HEK293 (cell line): ENCODE results near the gene STN1.

Source experiments
- CTCF ChIA-PET: fragments of 350-600 bp; formaldehyde crosslinking; extraction: SDS; loops from one replicate; lab custom pipeline; 2021; ENCODE audit warnings: antibody characterized with exemption; lab: Yijun Ruan, JAX
- POLR2A ChIA-PET: fragments of 300-600 bp; formaldehyde crosslinking; extraction: SDS; loops from one replicate; lab custom pipeline; 2020; ENCODE audit warnings: antibody characterized with exemption, inconsistent platforms; lab: Yijun Ruan, JAX
- H3K27ac ChIP-seq: fragments of 200-500 bp; sonication (Bioruptor generic); 2 replicates; pipeline ENCODE4 v1.5.1; 2014; ENCODE audit warnings: low read depth, low read length, control low read depth, inconsistent platforms; ENCODE audit errors: extremely low read depth
- H3K36me3 ChIP-seq, 2 experiments: fragments of 200-500 bp in 1 of 2; sonication (Bioruptor generic) in 1 of 2; 1 replicate in 1 of 2; 2 replicates in 1 of 2; pipeline ENCODE4 v1.5.1; 2014 to 2017; ENCODE audit warnings: inconsistent platforms in 2 of 2, low read length in 2 of 2; ENCODE audit not compliant: control insufficient read depth in 2 of 2, insufficient read depth in 1 of 2
- H3K4me1 ChIP-seq: fragments of 200-500 bp; sonication (Bioruptor generic); 2 replicates; pipeline ENCODE4 v1.5.1; 2014; ENCODE audit warnings: mild to moderate bottlenecking, low read length, inconsistent platforms; ENCODE audit not compliant: control insufficient read depth, insufficient read depth
- H3K4me3 ChIP-seq: 2 replicates; pipeline ENCODE4 v1.5.1; 2011; ENCODE audit warnings: low read depth, mild to moderate bottlenecking, control low read depth, low read length, moderate library complexity
- H3K9me3 ChIP-seq: fragments of 200-500 bp; sonication (Bioruptor generic); 2 replicates; pipeline ENCODE4 v1.5.1; 2014; ENCODE audit warnings: low read depth, low read length, inconsistent platforms; ENCODE audit not compliant: control insufficient read depth, insufficient read depth
- FEZF1 ChIP-seq: fragments of 450-650 bp; formaldehyde crosslinking; IDR thresholded peaks from 2 replicates; pipeline ENCODE4 v1.5.1; 2016; ENCODE audit warnings: missing biosample characterization, missing genetic modification characterization
- RBAK ChIP-seq: fragments of 450-650 bp; formaldehyde crosslinking; IDR thresholded peaks from 2 replicates; pipeline ENCODE4 v1.5.1; 2016; ENCODE audit warnings: missing biosample characterization, missing genetic modification characterization
- ZBTB17 ChIP-seq: fragments of 450-650 bp; formaldehyde crosslinking; IDR thresholded peaks from 2 replicates; pipeline ENCODE4 v1.5.1; 2016; ENCODE audit warnings: missing biosample characterization, missing genetic modification characterization
- ZEB2 ChIP-seq: fragments of 450-650 bp; formaldehyde crosslinking; IDR thresholded peaks from 2 replicates; pipeline ENCODE4 v1.5.1; 2016; ENCODE audit warnings: missing biosample characterization, missing genetic modification characterization
- ZFHX2 ChIP-seq: fragments of 450-650 bp; formaldehyde crosslinking; conservative IDR thresholded peaks from 2 replicates; pipeline ENCODE4 v1.5.1; 2016; ENCODE audit warnings: missing biosample characterization, missing genetic modification characterization
- ZFP37 ChIP-seq: fragments of 450-650 bp; formaldehyde crosslinking; IDR thresholded peaks from 2 replicates; pipeline ENCODE4 v1.5.1; 2016; ENCODE audit warnings: missing biosample characterization, missing genetic modification characterization
- ZIC2 ChIP-seq: fragments of 450-650 bp; formaldehyde crosslinking; IDR thresholded peaks from 2 replicates; pipeline ENCODE4 v1.5.1; 2016; ENCODE audit warnings: missing biosample characterization, missing genetic modification characterization
- ZNF146 ChIP-seq: fragments of 450-650 bp; formaldehyde crosslinking; IDR thresholded peaks from 2 replicates; pipeline ENCODE4 v1.5.1; 2016; ENCODE audit warnings: missing biosample characterization, missing genetic modification characterization
- ZNF148 ChIP-seq: fragments of 450-650 bp; formaldehyde crosslinking; IDR thresholded peaks from 2 replicates; pipeline ENCODE4 v1.5.0; 2017; ENCODE audit warnings: missing biosample characterization, missing genetic modification characterization, borderline replicate concordance
- ZNF174 ChIP-seq: fragments of 450-650 bp; formaldehyde crosslinking; IDR thresholded peaks from 2 replicates; pipeline ENCODE4 v1.5.0; 2017; ENCODE audit warnings: missing biosample characterization, mild to moderate bottlenecking, missing genetic modification characterization
- ZNF221 ChIP-seq: fragments of 450-650 bp; formaldehyde crosslinking; IDR thresholded peaks from 2 replicates; pipeline ENCODE4 v1.5.1; 2017; ENCODE audit warnings: missing biosample characterization, missing genetic modification characterization, borderline replicate concordance
- ZNF26 ChIP-seq: fragments of 450-650 bp; formaldehyde crosslinking; IDR thresholded peaks from 2 replicates; pipeline ENCODE4 v1.5.1; 2016; ENCODE audit warnings: missing biosample characterization, missing genetic modification characterization
- ZNF280C ChIP-seq: fragments of 450-650 bp; formaldehyde crosslinking; IDR thresholded peaks from 2 replicates; pipeline ENCODE4 v1.5.1; 2016; ENCODE audit warnings: missing biosample characterization, missing genetic modification characterization
- ZNF362 ChIP-seq: fragments of 450-650 bp; formaldehyde crosslinking; IDR thresholded peaks from 2 replicates; pipeline ENCODE4 v1.5.1; 2016; ENCODE audit warnings: missing biosample characterization, missing genetic modification characterization
- ZNF391 ChIP-seq: fragments of 450-650 bp; formaldehyde crosslinking; IDR thresholded peaks from 2 replicates; pipeline ENCODE4 v1.5.1; 2016; ENCODE audit warnings: low read depth, missing biosample characterization, missing genetic modification characterization, borderline replicate concordance
- ZNF548 ChIP-seq: fragments of 450-650 bp; formaldehyde crosslinking; IDR thresholded peaks from 2 replicates; pipeline ENCODE4 v1.5.1; 2016; ENCODE audit warnings: missing biosample characterization, missing genetic modification characterization
- ZNF580 ChIP-seq: fragments of 450-650 bp; formaldehyde crosslinking; IDR thresholded peaks from 2 replicates; pipeline ENCODE4 v1.5.1; 2016; ENCODE audit warnings: missing biosample characterization, missing genetic modification characterization
- ZNF600 ChIP-seq: fragments of 450-650 bp; formaldehyde crosslinking; IDR thresholded peaks from 2 replicates; pipeline ENCODE4 v1.5.1; 2016; ENCODE audit warnings: missing biosample characterization, missing genetic modification characterization
- ZNF768 ChIP-seq: fragments of 450-650 bp; formaldehyde crosslinking; IDR thresholded peaks from 2 replicates; pipeline ENCODE4 v1.5.1; 2018; ENCODE audit warnings: missing biosample characterization, mild to moderate bottlenecking, missing genetic modification characterization
- ZNF777 ChIP-seq: fragments of 450-650 bp; formaldehyde crosslinking; IDR thresholded peaks from 2 replicates; pipeline ENCODE4 v1.5.1; 2017; ENCODE audit warnings: missing biosample characterization, missing genetic modification characterization, borderline replicate concordance
- ZSCAN16 ChIP-seq: fragments of 450-650 bp; formaldehyde crosslinking; IDR thresholded peaks from 2 replicates; pipeline ENCODE4 v1.5.1; 2016; ENCODE audit warnings: missing biosample characterization, missing genetic modification characterization

STN1 gene

GRCh38 chr10:103901299-103901698 lies 16.7 kb downstream of the STN1 start:
- H3K9me3 ChIP-seq: no peaks in the 10 kb centered on the region
- H3K4me3 ChIP-seq: no peak overlapping the region
- no peak overlapping the region for H3K27ac ChIP-seq
- H3K4me1 ChIP-seq: peaks cover 3% of the 10 kb centered on the region; the same call in 1 of the 2 replicates
- H3K36me3 ChIP-seq: peaks cover 0 to 22% of the 10 kb centered on the region in 2 experiments; a peak in 2 of 3 replicates
- POLR2A ChIA-PET: no interaction called here
- no peak for TF ChIP-seq ZNF777
- TF ChIP-seq ZSCAN16 (tag by site-specific recombination): no peak
- no peak for TF ChIP-seq ZNF148 (tag by site-specific recombination)
- TF ChIP-seq ZIC2: no peak
- TF ChIP-seq ZNF174: no peak
- CTCF ChIA-PET: interaction anchor here (1.3 to 2.9 kb wide), 4 partner anchors 13 to 1124 kb away, joined by 3 to 12 read pairs (median 7); no protein-coding TSS in a partner anchor

GRCh38 chr10:103899312-103899711 lies 18.7 kb downstream of the STN1 start:
- H3K4me1 ChIP-seq: peaks cover 22% of the 10 kb centered on the region
- H3K27ac ChIP-seq: no peak overlapping the region
- no peaks in the 10 kb centered on the region for H3K9me3 ChIP-seq
- POLR2A ChIA-PET: interaction anchor here (1.1 kb wide), 1 partner anchor 17 kb away, joined by 5 read pairs; no protein-coding TSS in a partner anchor
- H3K4me3 ChIP-seq: no peak overlapping the region
- CTCF ChIA-PET: interaction anchor here (0.5 to 2.9 kb wide), 3 partner anchors 11 to 301 kb away, joined by 3 to 12 read pairs (median 7); no protein-coding TSS in a partner anchor
- H3K36me3 ChIP-seq: peaks cover 0 to 13% of the 10 kb centered on the region in 2 experiments; a peak in 2 of 3 replicates
- TF ChIP-seq ZFHX2 (tag by site-specific recombination) (0 out of 2 replicates have a peak, but pooled peaks have one; percentile 19), RBAK (tag by site-specific recombination) (no peak)

GRCh38 chr10:103897241-103897774 lies 20.7 kb downstream of the STN1 start:
- peaks cover 0 to 11% of the 10 kb centered on the region in 2 experiments; a peak in 1 of 3 replicates for H3K36me3 ChIP-seq
- H3K4me1 ChIP-seq: peaks cover 23% of the 10 kb centered on the region
- no peak overlapping the region for H3K27ac ChIP-seq
- TF ChIP-seq ZFP37 (tag by site-specific recombination) (no peak), FEZF1 (tag by site-specific recombination) (no peak), ZNF768 (tag by site-specific recombination) (no peak), ZNF580 (tag by site-specific recombination) (no peak), ZNF548 (tag by site-specific recombination) (no peak), ZNF391 (tag by site-specific recombination) (no peak), ZNF280C (tag by site-specific recombination) (no peak), ZNF26 (no peak), ZNF600 (tag by site-specific recombination) (peak; percentile 42; the same call in 1 of the 2 replicates), ZNF221 (tag by site-specific recombination) (no peak), ZBTB17 (tag by site-specific recombination) (peak; percentile 44), ZEB2 (tag by site-specific recombination) (no peak), ZNF174 (no peak), ZNF362 (no peak), ZNF146 (tag by site-specific recombination) (no peak)
- TF ChIP-seq, all 188 proteins: peak for 2
- ChIA-PET POLR2A (no interaction called here), CTCF (interaction anchor here (0.6 to 0.7 kb wide), 2 partner anchors 11 to 137 kb away, joined by 3 to 6 read pairs; no protein-coding TSS in a partner anchor)
- no peak overlapping the region for H3K4me3 ChIP-seq
- no peaks in the 10 kb centered on the region for H3K9me3 ChIP-seq
